Panc1 (cell line): ENCODE data around the gene TSPAN2. TPM values are rescaled to one million over a fixed set of nuclear protein-coding genes. Genes with fewer than 3 reads are reported as not detected.
A peak's percentile ranks its signal among the peaks of the same experiment; 100 is the strongest.

Source experiments
- ATAC-seq: fragments of 200-7000 bp; cut with Tn5 transposase; 2 replicates; pipeline ENCODE4 v1.9.1; 2020; ENCODE audit warnings: mild to moderate bottlenecking, moderate library complexity
- BruUV-seq: library from RNA; stranded (reverse); fragments of 400-500 nt; replicated peaks from 2 replicates; lab custom pipeline; 2021; lab: Mats Ljungman, UMichigan
- CTCF ChIA-PET: fragments of 300-600 bp; sonication (Branson Sonifier 250); formaldehyde crosslinking; loops from one replicate; lab custom pipeline; 2022; ENCODE audit warnings: antibody characterized with exemption; lab: Charles Lee
- POLR2A ChIA-PET: fragments of 300-600 bp; sonication (Branson Sonifier 250); formaldehyde crosslinking; loops from one replicate; lab custom pipeline; 2022; ENCODE audit warnings: antibody characterized with exemption; lab: Charles Lee
- DNase-seq: peaks from one replicate; pipeline ENCODE4 v3.0.0-alpha.2; 2010; ENCODE audit warnings: low read depth, low spot score
- H3K27ac ChIP-seq: 2 replicates; pipeline ENCODE4 v1.5.1; 2011; ENCODE audit warnings: mild to moderate bottlenecking, low read length, inconsistent platforms
- H3K27me3 ChIP-seq: fragments of 200-500 bp; sonication (Bioruptor generic); 2 replicates; pipeline ENCODE4 v1.6.0; 2014; ENCODE audit warnings: low read length, inconsistent platforms; ENCODE audit not compliant: control insufficient read depth, insufficient read depth
- H3K36me3 ChIP-seq: fragments of 200-500 bp; sonication (Bioruptor generic); 2 replicates; pipeline ENCODE4 v1.5.1; 2014; ENCODE audit warnings: inconsistent platforms, mild to moderate bottlenecking, low read length, moderate library complexity; ENCODE audit not compliant: control insufficient read depth, insufficient read depth
- H3K4me1 ChIP-seq: 2 replicates; pipeline ENCODE4 v1.5.1; 2011; ENCODE audit warnings: inconsistent platforms, mild to moderate bottlenecking, low read length, moderate library complexity; ENCODE audit not compliant: control insufficient read depth, insufficient read depth
- H3K4me3 ChIP-seq, 2 experiments: 2 replicates each; pipeline ENCODE4 v1.5.1; 2011 to 2012; ENCODE audit warnings: low read depth in 2 of 2, low read length in 2 of 2, mild to moderate bottlenecking in 2 of 2, inconsistent platforms in 1 of 2, moderate library complexity in 1 of 2
- H3K9me3 ChIP-seq: fragments of 200-500 bp; sonication (Bioruptor generic); 2 replicates; pipeline ENCODE4 v1.5.1; 2014; ENCODE audit warnings: low read depth, mild to moderate bottlenecking, inconsistent platforms, low read length, moderate library complexity; ENCODE audit not compliant: control insufficient read depth, insufficient read depth
- CTCF ChIP-seq: fragments of 450-650 bp; IDR thresholded peaks from 2 replicates; pipeline ENCODE4 v1.5.1; 2017; ENCODE audit warnings: mild to moderate bottlenecking
- POLR2AphosphoS5 ChIP-seq: IDR thresholded peaks from 2 replicates; pipeline ENCODE4 v1.6.1; 2012; ENCODE audit warnings: mild to moderate bottlenecking, low read depth, low read length, moderate library complexity
- REST ChIP-seq, 2 experiments: IDR thresholded peaks; 2 replicates each; pipeline ENCODE4 v1.6.1; 2011 to 2012; ENCODE audit warnings: low read depth in 2 of 2, control low read depth in 1 of 2, low read length in 1 of 2, mild to moderate bottlenecking in 1 of 2, moderate library complexity in 1 of 2; ENCODE audit not compliant: insufficient read depth in 1 of 2
- SIN3A ChIP-seq: IDR thresholded peaks from 2 replicates; pipeline ENCODE4 v1.6.1; 2012; ENCODE audit warnings: low read depth, mild to moderate bottlenecking, low read length, moderate library complexity, borderline replicate concordance; ENCODE audit not compliant: insufficient read depth
- TCF7L2 ChIP-seq: IDR thresholded peaks from 2 replicates; pipeline ENCODE4 v1.6.1; 2011; ENCODE audit warnings: mild to moderate bottlenecking, low read depth, low read length, inconsistent platforms
- in situ Hi-C: cut with HindIII; loops from 2 replicates; pipeline ENCODE4 v1.10.0; 2016; ENCODE audit warnings: low sequenced_read_pairs, low pct_unique_long_range_greater_than_20kb
- intact Hi-C: fragments of 100-400 bp; cut with micrococcal nuclease; formaldehyde crosslinking; loops from one replicate; pipeline ENCODE4 v1.10.0; 2022; ENCODE audit not compliant: unreplicated experiment
- total RNA-seq: library from RNA; stranded (reverse); gene quantifications from one replicate; pipeline ENCODE4 v1.2.1, GENCODE V29; 2021; ENCODE audit not compliant: unreplicated experiment

TSPAN2 gene
- total RNA-seq, 1 experiment from 2014 or later: not detected

- ATAC-seq (peak; percentile 42; the same call in 1 of the 2 replicates), DNase-seq (no peak)
- intact Hi-C loops: loop anchor here (1.0 kb wide), 1 partner anchor 133 kb away; no protein-coding TSS in a partner anchor
- H3K9me3 ChIP-seq: no peaks in the 10 kb centered on the region
- no peaks in the 10 kb centered on the region for H3K27me3 ChIP-seq
- no peaks in the 10 kb centered on the region for H3K4me1 ChIP-seq
- TF ChIP-seq CTCF: peak; percentile 89
- TF ChIP-seq TCF7L2: no peak
- TF ChIP-seq POLR2AphosphoS5: no peak
- TF ChIP-seq REST (IDR thresholded peaks at IDR 0.05; ENCODE audit: insufficient read depth in 1 of 2, low read depth in 2 of 2, low read length in 1 of 2): no peak
- TF ChIP-seq SIN3A: no peak
- in situ Hi-C loops: no loop called here
- H3K36me3 ChIP-seq: no peaks in the 10 kb centered on the region
- ChIA-PET CTCF (interaction anchor here (0.6 to 0.7 kb wide), 2 partner anchors 361 to 550 kb away, joined by 3 to 4 read pairs; no protein-coding TSS in a partner anchor), POLR2A (interaction anchor here (0.6 kb wide), 1 partner anchor 14 kb away, joined by 3 read pairs; no protein-coding TSS in a partner anchor)
- no peak overlapping the region for H3K27ac ChIP-seq
- BruUV-seq: no TSS peak
- H3K4me3 ChIP-seq: no peak overlapping the region
These were observed 23.4 kb upstream of the TSPAN2 start for GRCh38 chr1:115112496-115113375.

- POLR2A ChIA-PET: no interaction called here
- DNase-seq: no peak
- ATAC-seq: no peak
- H3K27ac ChIP-seq: no peak overlapping the region
- no peaks in the 10 kb centered on the region for H3K9me3 ChIP-seq
- TF ChIP-seq SIN3A (no peak), POLR2AphosphoS5 (no peak), CTCF (no peak), REST (IDR thresholded peaks at IDR 0.05; ENCODE audit: insufficient read depth in 1 of 2, low read depth in 2 of 2, low read length in 1 of 2) (no peak), TCF7L2 (no peak)
- H3K4me3 ChIP-seq: no peak overlapping the region
- no peaks in the 10 kb centered on the region for H3K36me3 ChIP-seq
- H3K27me3 ChIP-seq: no peaks in the 10 kb centered on the region
- CTCF ChIA-PET: no interaction called here
- no peaks in the 10 kb centered on the region for H3K4me1 ChIP-seq
- no TSS peak for BruUV-seq
- in situ Hi-C loops: no loop called here
- intact Hi-C loops: no loop called here
These were observed 18.4 kb upstream of the TSPAN2 start for GRCh38 chr1:115107516-115108260.
